K562 (cell line): ENCODE results near the gene PLCB1. TPM values are rescaled to one million over a fixed set of nuclear protein-coding genes. Genes with fewer than 3 reads are reported as not detected.

Experiments
- ATAC-seq: fragments of 200-7000 bp; cut with Tn5 transposase; 3 replicates; pipeline ENCODE4 v1.9.1; 2020; ENCODE audit warnings: moderate library complexity
- BruUV-seq: library from RNA; stranded (reverse); fragments of 400-500 nt; replicated peaks from 2 replicates; lab custom pipeline; 2021; lab: Mats Ljungman, UMichigan
- CTCF ChIA-PET: fragments of 300-600 bp; formaldehyde crosslinking; extraction: SDS; loops from one replicate; lab custom pipeline; 2021; ENCODE audit warnings: low intra/inter-chr PET ratio; lab: Yijun Ruan, JAX
- POLR2A ChIA-PET: fragments of 300-600, 350-650 bp; sonication (Branson Sonifier 250); formaldehyde crosslinking; extraction: SDS; loops from one replicate; lab custom pipeline; 2021; ENCODE audit warnings: antibody characterized with exemption, inconsistent platforms; lab: Yijun Ruan, JAX
- DNase-seq, 4 experiments: peaks; one replicate each; pipeline versions ENCODE4 v3.0.0 to v3.0.0-alpha.2; 2011 to 2018; ENCODE audit warnings: low spot score in 3 of 4, mixed read lengths in 3 of 4; ENCODE audit errors: extremely low read depth in 1 of 4
- FAIRE-seq: peaks from 2 replicates; lab custom pipeline; 2011; peaks lifted over from hg19 to GRCh38; lab: Jason Lieb, UNC
- H2AFZ ChIP-seq: 2 replicates; pipeline ENCODE4 v1.6.0; 2011; ENCODE audit warnings: low read depth, low read length, control low read depth, inconsistent platforms
- H3K27ac ChIP-seq: fragments of 200-600 bp; 3 replicates; pipeline ENCODE4 v1.8.0; 2011; ENCODE audit warnings: low read depth, mild to moderate bottlenecking, control low read depth, inconsistent platforms, low read length, moderate library complexity, mixed read lengths; ENCODE audit errors: extremely low read depth
- H3K27me3 ChIP-seq, 2 experiments: fragments of 300-600 bp in 1 of 2; 2 replicates in 1 of 2; 3 replicates in 1 of 2; pipeline versions ENCODE4 v1.6.0 to v1.8.0; 2011; ENCODE audit warnings: inconsistent platforms in 2 of 2, low read length in 2 of 2, mild to moderate bottlenecking in 1 of 2, mixed read lengths in 1 of 2, moderate library complexity in 1 of 2; ENCODE audit not compliant: control insufficient read depth in 2 of 2, insufficient read depth in 2 of 2
- H3K36me3 ChIP-seq: fragments of 300-600 bp; 3 replicates; pipeline ENCODE4 v1.8.0; 2011; ENCODE audit warnings: mild to moderate bottlenecking, low read length, inconsistent platforms; ENCODE audit not compliant: control insufficient read depth, insufficient read depth
- H3K4me1 ChIP-seq, 2 experiments: fragments of 200-600 bp in 1 of 2; replicated peaks in 1 of 2; 2 replicates in 1 of 2; 3 replicates in 1 of 2; pipeline versions ENCODE4 v1.5.1 to v1.8.0; 2011; ENCODE audit warnings: inconsistent platforms in 2 of 2, low read length in 2 of 2, mild to moderate bottlenecking in 1 of 2, mixed read lengths in 1 of 2, moderate library complexity in 1 of 2; ENCODE audit not compliant: control insufficient read depth in 2 of 2, insufficient read depth in 2 of 2
- H3K4me2 ChIP-seq: 2 replicates; pipeline ENCODE4 v1.6.1; 2011; ENCODE audit warnings: low read length, control low read depth, inconsistent platforms, mixed read lengths; ENCODE audit not compliant: insufficient read depth
- H3K4me3 ChIP-seq: fragments of 200-600 bp; sonication (generic), shearing (Covaris generic); 2 replicates; pipeline ENCODE4 v1.5.1; 2016; ENCODE audit warnings: control low read depth, inconsistent platforms
- H3K79me2 ChIP-seq: fragments of 200-600 bp; 3 replicates; pipeline ENCODE4 v1.8.0; 2011; ENCODE audit warnings: low read length, inconsistent platforms; ENCODE audit not compliant: control insufficient read depth, insufficient read depth
- H3K9ac ChIP-seq, 2 experiments: 2 replicates each; pipeline versions ENCODE4 v1.6.0 to v1.6.1; 2011; ENCODE audit warnings: low read depth in 2 of 2, low read length in 2 of 2, control low read depth in 1 of 2, inconsistent platforms in 1 of 2, mild to moderate bottlenecking in 1 of 2, mixed read lengths in 1 of 2; ENCODE audit not compliant: insufficient read depth in 1 of 2
- H3K9me1 ChIP-seq: one replicate; pipeline ENCODE4 v1.6.0; 2011; ENCODE audit warnings: inconsistent platforms, mild to moderate bottlenecking, low read length, moderate library complexity; ENCODE audit not compliant: control insufficient read depth, insufficient read depth
- H3K9me3 ChIP-seq: replicated peaks from 2 replicates; pipeline ENCODE4 v1.5.1; 2011; ENCODE audit warnings: low read depth, low read length, inconsistent platforms; ENCODE audit not compliant: control insufficient read depth, insufficient read depth
- H4K20me1 ChIP-seq: replicated peaks from 2 replicates; pipeline ENCODE4 v1.6.1; 2011; ENCODE audit warnings: low read length, inconsistent platforms, mixed read lengths; ENCODE audit not compliant: control insufficient read depth, insufficient read depth
- ARNT ChIP-seq, 2 experiments: fragments of 450-650 bp; IDR thresholded peaks; 2 replicates each; pipeline ENCODE4 v1.6.1; 2016; ENCODE audit warnings: mild to moderate bottlenecking in 1 of 2
- BRCA1 ChIP-seq, 2 experiments: fragments of 450-650 bp in 1 of 2; sonication (generic) in 1 of 2; formaldehyde crosslinking in 1 of 2; IDR thresholded peaks; 2 replicates each; pipeline versions ENCODE4 v1.5.0 to v1.6.1; 2017 to 2020; ENCODE audit warnings: mild to moderate bottlenecking in 1 of 2, missing genetic modification reagents in 1 of 2
- HDAC2 ChIP-seq: fragments of 450-650 bp; IDR thresholded peaks from 2 replicates; pipeline ENCODE4 v1.6.1; 2016; ENCODE audit warnings: mild to moderate bottlenecking
- HES1 ChIP-seq: fragments of 450-650 bp; IDR thresholded peaks from 2 replicates; pipeline ENCODE4 v1.6.1; 2016; ENCODE audit warnings: low read depth, mild to moderate bottlenecking, moderate library complexity
- HEY1 ChIP-seq: fragments of 250-450 bp; sonication (Bioruptor Pico); IDR thresholded peaks from 2 replicates; pipeline ENCODE4 v1.5.0; 2020; ENCODE audit warnings: mild to moderate bottlenecking, moderate library complexity, borderline replicate concordance
- HOXB6 ChIP-seq: fragments of 250-450 bp; sonication (Bioruptor Pico); IDR thresholded peaks from 2 replicates; pipeline ENCODE4 v1.5.1; 2022; ENCODE audit warnings: mild to moderate bottlenecking, borderline replicate concordance
- KDM2B ChIP-seq: fragments of 250-450 bp; sonication (Bioruptor Pico); IDR thresholded peaks from 2 replicates; pipeline ENCODE4 v1.8.0; 2021; ENCODE audit warnings: mild to moderate bottlenecking, moderate library complexity
- KLF13 ChIP-seq: fragments of 450-650 bp; IDR thresholded peaks from 2 replicates; pipeline ENCODE4 v1.6.1; 2016; ENCODE audit warnings: missing genetic modification characterization, low read depth, mild to moderate bottlenecking, missing compliant biosample characterization, moderate library complexity, borderline replicate concordance
- ZFP36 ChIP-seq: fragments of 150-350 bp; IDR thresholded peaks from 2 replicates; pipeline ENCODE4 v1.6.1; 2018; ENCODE audit warnings: low read length, low read depth; ENCODE audit not compliant: partially characterized antibody
- ZNF224 ChIP-seq: sonication (generic); formaldehyde crosslinking; IDR thresholded peaks from 2 replicates; pipeline ENCODE4 v1.8.0; 2022; ENCODE audit warnings: mild to moderate bottlenecking, missing genetic modification reagents
- WGBS: fragments of 100-300 bp; shearing (Covaris generic); methylation state at CpG from one replicate; pipeline ENCODE4 v1.1.6; 2016; ENCODE audit warnings: low coverage, mixed read lengths; ENCODE audit not compliant: insufficient coverage; ENCODE audit errors: missing lambda C conversion rate; 5-methylcytosine and 5-hydroxymethylcytosine counted together
- in situ Hi-C: fragments of 300-500 bp; cut with MboI; formaldehyde crosslinking; loops from 4 replicates; pipeline ENCODE4 v1.15.0; 2018; ENCODE audit warnings: inconsistent platforms, mixed read lengths
- intact Hi-C: fragments of 100-400 bp; cut with micrococcal nuclease; formaldehyde crosslinking; loops from 2 replicates; pipeline ENCODE4 v1.14.2; 2022
- polyA plus RNA-seq, 8 experiments: library from polyadenylated mRNA; depleted of rRNA in 4 of 8; stranded (reverse) in 5 of 8; unstranded in 3 of 8; fragments of >200 nt; fragmentation: Nextera tagmentation in 2 of 8; fragmentation: Illumina TruSeq in 1 of 8; extraction: Ambion mirVana in 2 of 8; extraction: Trizol in 1 of 8; gene quantifications; 2 replicates each; pipeline versions ENCODE4 v1.2.1 to v1.2.3, GENCODE V29; 2011 to 2014; ENCODE audit warnings: inconsistent platforms in 1 of 8, missing spikeins in 1 of 8
- total RNA-seq, 7 experiments: library from RNA; depleted of rRNA in 6 of 7; stranded (reverse); fragments of >200 nt in 6 of 7; fragmentation: Illumina TruSeq in 2 of 7; extraction: Trizol in 2 of 7; gene quantifications; 2 replicates each; pipeline versions ENCODE4 v1.2.1 to v1.2.3, GENCODE V29; 2011 to 2021; ENCODE audit warnings: low replicate concordance in 1 of 7

Gene PLCB1
- total and polyA plus RNA-seq, 9 of the 15 experiments (the other 6 are each of a cell fraction or from before 2014, with no cell fraction given) = 0.34 to 3.1 (median 1.3) TPM

GRCh38 chr20:8168785-8169288 lies 36.8 kb downstream of the PLCB1 start (continued):
- TF ChIP-seq KLF13 (tag) (no peak), ZFP36 (no peak), ARNT (IDR thresholded peaks at IDR 0.05) (no peak), HOXB6 (CRISPR knock-in tag) (no peak)

DNA sequence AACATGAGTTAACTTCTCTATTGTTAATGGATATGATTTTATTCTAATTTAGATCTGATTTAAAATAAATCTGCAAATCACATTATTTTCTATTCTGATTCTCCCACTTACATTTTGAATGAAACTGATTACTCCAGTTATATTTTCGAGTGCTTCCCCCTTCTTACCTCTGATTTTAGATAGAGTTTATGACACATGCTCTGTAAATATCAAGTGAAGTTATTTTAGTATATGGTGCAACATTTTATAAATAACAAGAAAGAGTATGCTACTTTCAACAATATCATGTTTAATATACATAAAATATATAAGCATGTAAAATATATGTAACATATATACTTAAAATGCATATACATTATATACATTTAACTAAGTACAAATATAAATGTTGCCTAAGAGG lies 38.9 kb downstream of the PLCB1 start:
- H2AFZ ChIP-seq = no peak overlapping the region
- no peaks in the 10 kb centered on the region for H3K9me1 ChIP-seq
- H3K4me1 ChIP-seq = no peaks in the 10 kb centered on the region
- H3K4me3 ChIP-seq = no peak overlapping the region
- no TSS peak for BruUV-seq
- H3K9me3 ChIP-seq = no peaks in the 10 kb centered on the region
- H3K27me3 ChIP-seq = no peaks in the 10 kb centered on the region
- no peak overlapping the region for H3K4me2 ChIP-seq
- no peaks in the 10 kb centered on the region for H3K79me2 ChIP-seq
- ATAC-seq = no peak
- 0% methylated on average over 1 of the region's 1 CpG for WGBS
- no peak overlapping the region for H3K9ac ChIP-seq
- TF ChIP-seq BRCA1 (IDR thresholded peaks at IDR 0.05) = no peak
- no peak for TF ChIP-seq BRCA1 (CRISPR knock-in tag; IDR thresholded peaks at IDR 0.05)
- TF ChIP-seq KDM2B (CRISPR knock-in tag) = no peak
- no peak for TF ChIP-seq HES1
- no peak for TF ChIP-seq ZNF224 (CRISPR knock-in tag)
- TF ChIP-seq HEY1 = no peak
- TF ChIP-seq HDAC2 = no peak
- no peak for DNase-seq
- no peak for FAIRE-seq
- no peaks in the 10 kb centered on the region for H4K20me1 ChIP-seq
- POLR2A ChIA-PET = no interaction called here
- CTCF ChIA-PET = no interaction called here
- H3K27ac ChIP-seq = no peak overlapping the region
- intact Hi-C loops (no loop called here), in situ Hi-C loops (no loop called here)
- H3K36me3 ChIP-seq = no peaks in the 10 kb centered on the region
